Nephron (organoid): ENCODE data around the gene NOLC1.

Experiments used
- H3K27ac Mint-ChIP-seq, 3 experiments: 2 replicates each; pipeline ENCODE4 v1.8.0; 2020; ENCODE audit warnings: mixed read lengths in 3 of 3, mild to moderate bottlenecking in 2 of 3, moderate library complexity in 1 of 3
- H3K27me3 Mint-ChIP-seq: 2 replicates; pipeline ENCODE4 v1.8.0; 2021; ENCODE audit warnings: low read depth, mild to moderate bottlenecking, moderate library complexity, mixed read lengths
- H3K36me3 Mint-ChIP-seq: 2 replicates; pipeline ENCODE4 v1.8.0; 2020; ENCODE audit warnings: low read depth, mixed read lengths
- H3K4me1 Mint-ChIP-seq: 2 replicates; pipeline ENCODE4 v1.8.0; 2020; ENCODE audit warnings: mixed read lengths
- H3K4me3 Mint-ChIP-seq, 3 experiments: 2 replicates each; pipeline ENCODE4 v1.8.0; 2020; ENCODE audit warnings: mild to moderate bottlenecking in 3 of 3, mixed read lengths in 3 of 3, moderate library complexity in 2 of 3
- H3K9me3 Mint-ChIP-seq: 2 replicates; pipeline ENCODE4 v1.8.0; 2020; ENCODE audit warnings: mixed read lengths
- CTCF ChIP-seq, 3 experiments: fragments of 200-600 bp; sonication (generic); IDR thresholded peaks; one replicate each; pipeline ENCODE4 v1.5.0; 2021; ENCODE audit warnings: antibody characterized with exemption in 3 of 3; ENCODE audit not compliant: unreplicated experiment in 3 of 3

NOLC1 gene

GRCh38 chr10:102139281-102140110 lies 12.7 kb upstream of the NOLC1 start:
- peaks cover 58% of the 10 kb centered on the region for H3K36me3 Mint-ChIP-seq
- H3K4me1 Mint-ChIP-seq, result peaks cover 36% of the 10 kb centered on the region
- H3K4me3 Mint-ChIP-seq, result no peak overlapping the region

GRCh38 chr10:102140218-102140617 lies 12.0 kb upstream of the NOLC1 start:
- H3K27me3 Mint-ChIP-seq, result no peaks in the 10 kb centered on the region
- no peak overlapping the region for H3K27ac Mint-ChIP-seq
- TF ChIP-seq CTCF (IDR thresholded peaks at IDR 0.05; ENCODE audit: unreplicated experiment in 3 of 3), result no peak
- peaks cover 60% of the 10 kb centered on the region for H3K36me3 Mint-ChIP-seq
- H3K4me1 Mint-ChIP-seq, result peaks cover 29% of the 10 kb centered on the region
- no peak overlapping the region for H3K4me3 Mint-ChIP-seq
- H3K9me3 Mint-ChIP-seq, result no peaks in the 10 kb centered on the region

More at GRCh38 chr10:102139281-102140110, 12.7 kb upstream of the NOLC1 start:
- H3K9me3 Mint-ChIP-seq, result no peaks in the 10 kb centered on the region
- TF ChIP-seq CTCF (IDR thresholded peaks at IDR 0.05; ENCODE audit: unreplicated experiment in 3 of 3), result no peak
- H3K27ac Mint-ChIP-seq, result no peak overlapping the region
- no peaks in the 10 kb centered on the region for H3K27me3 Mint-ChIP-seq

GRCh38 chr10:102140913-102141540 lies 11.2 kb upstream of the NOLC1 start:
- H3K4me3 Mint-ChIP-seq, result no peak overlapping the region
- peaks cover 65% of the 10 kb centered on the region for H3K36me3 Mint-ChIP-seq
- no peaks in the 10 kb centered on the region for H3K9me3 Mint-ChIP-seq
- no peak for TF ChIP-seq CTCF (IDR thresholded peaks at IDR 0.05; ENCODE audit: unreplicated experiment in 3 of 3)
- no peaks in the 10 kb centered on the region for H3K27me3 Mint-ChIP-seq
- H3K27ac Mint-ChIP-seq, result no peak overlapping the region
- H3K4me1 Mint-ChIP-seq, result peaks cover 23% of the 10 kb centered on the region

- Mint-ChIP-seq H3K4me3 (no peak overlapping the region), H3K27me3 (no peaks in the 10 kb centered on the region), H3K36me3 (peaks cover 71% of the 10 kb centered on the region), H3K27ac (no peak overlapping the region), H3K9me3 (no peaks in the 10 kb centered on the region), H3K4me1 (peaks cover 17% of the 10 kb centered on the region)
- no peak for TF ChIP-seq CTCF (IDR thresholded peaks at IDR 0.05; ENCODE audit: unreplicated experiment in 3 of 3)
Observed at GRCh38 chr10:102141583-102142107, 10.5 kb upstream of the NOLC1 start.

GRCh38 chr10:102146971-102147428 lies 5.2 kb upstream of the NOLC1 start:
- peaks cover 65% of the 10 kb centered on the region for H3K36me3 Mint-ChIP-seq
- H3K9me3 Mint-ChIP-seq, result no peaks in the 10 kb centered on the region
- H3K27ac Mint-ChIP-seq, result no peak overlapping the region
- no peaks in the 10 kb centered on the region for H3K27me3 Mint-ChIP-seq
- no peak overlapping the region for H3K4me3 Mint-ChIP-seq
- H3K4me1 Mint-ChIP-seq, result peaks cover 12% of the 10 kb centered on the region
- no peak for TF ChIP-seq CTCF (IDR thresholded peaks at IDR 0.05; ENCODE audit: unreplicated experiment in 3 of 3)
